Calu3 (cell line): ENCODE data around the gene RASGRF1. TPM values are rescaled to one million over a fixed set of nuclear protein-coding genes. Genes with fewer than 3 reads are reported as not detected.

Source experiments
- BruUV-seq: library from RNA; stranded (reverse); fragments of 400-500 nt; replicated peaks from 2 replicates; lab custom pipeline; 2021; lab: Mats Ljungman, UMichigan
- CTCF ChIA-PET: fragments of 300-600 bp; sonication (Branson Sonifier 250); formaldehyde crosslinking; loops from one replicate; lab custom pipeline; 2022; ENCODE audit warnings: antibody characterized with exemption; lab: Charles Lee
- DNase-seq: peaks from one replicate; pipeline ENCODE4 v3.0.0; 2022
- H3K27ac Mint-ChIP-seq: one replicate; pipeline ENCODE4 v1.8.0; 2022; ENCODE audit warnings: mixed read lengths; ENCODE audit not compliant: unreplicated experiment
- H3K27me3 Mint-ChIP-seq: one replicate; pipeline ENCODE4 v1.8.0; 2022; ENCODE audit warnings: mixed read lengths; ENCODE audit not compliant: unreplicated experiment
- H3K36me3 Mint-ChIP-seq: one replicate; pipeline ENCODE4 v1.8.0; 2022; ENCODE audit warnings: mild to moderate bottlenecking, moderate library complexity, mixed read lengths; ENCODE audit not compliant: insufficient read depth, unreplicated experiment
- H3K4me1 Mint-ChIP-seq: one replicate; pipeline ENCODE4 v1.8.0; 2022; ENCODE audit warnings: mild to moderate bottlenecking, low read depth, mixed read lengths; ENCODE audit not compliant: unreplicated experiment
- H3K4me3 Mint-ChIP-seq: one replicate; pipeline ENCODE4 v1.8.0; 2022; ENCODE audit warnings: mild to moderate bottlenecking, low read depth, moderate library complexity, mixed read lengths; ENCODE audit not compliant: unreplicated experiment
- H3K9me3 Mint-ChIP-seq: one replicate; pipeline ENCODE4 v1.8.0; 2022; ENCODE audit warnings: low read depth, mixed read lengths; ENCODE audit not compliant: unreplicated experiment
- CTCF ChIP-seq: fragments of 200-600 bp; IDR thresholded peaks from one replicate; pipeline ENCODE4 v1.8.0; 2022; ENCODE audit warnings: antibody characterized with exemption; ENCODE audit not compliant: unreplicated experiment
- intact Hi-C: fragments of 100-400 bp; cut with micrococcal nuclease; formaldehyde crosslinking; loops from one replicate; pipeline ENCODE4 v1.10.0; 2022; ENCODE audit not compliant: unreplicated experiment
- total RNA-seq: library from RNA; stranded (reverse); gene quantifications from 2 replicates; pipeline ENCODE4 v1.2.3, GENCODE V29; 2022

Gene RASGRF1
- total RNA-seq, 1 experiment from 2014 or later: 2.2 TPM

DNA sequence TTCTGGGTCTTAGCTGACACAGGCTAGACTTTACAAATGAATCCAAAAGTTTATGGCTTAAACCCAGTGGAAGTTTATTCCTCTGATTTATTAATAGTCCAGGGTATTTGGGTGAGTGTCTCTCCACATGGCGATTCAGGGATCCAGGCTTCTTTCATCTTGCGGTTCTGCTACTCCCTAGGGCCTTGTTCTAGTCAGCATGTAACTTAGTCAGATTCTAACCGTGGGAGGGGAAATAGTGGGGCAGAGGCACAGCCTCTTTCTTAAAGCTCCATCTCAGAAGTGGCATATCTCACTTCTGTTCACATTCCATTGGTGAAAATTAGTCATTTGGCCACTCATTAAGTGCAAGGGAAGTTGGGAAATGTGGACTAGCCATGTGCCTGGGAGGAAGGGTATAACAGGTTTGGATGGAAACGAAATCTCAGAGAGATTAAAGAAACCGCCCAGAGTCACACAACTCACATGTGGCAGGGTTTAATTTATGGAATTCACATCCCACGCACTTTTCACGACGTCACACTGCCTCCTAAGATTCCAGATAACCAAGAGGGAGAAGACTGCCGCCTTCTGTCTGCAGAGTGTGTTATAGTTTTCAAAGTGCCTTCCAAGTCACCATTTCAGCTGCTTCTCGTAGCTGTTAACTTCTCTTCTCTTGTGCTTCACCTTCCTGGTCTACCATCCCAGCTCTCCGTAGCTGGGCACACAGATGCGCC is 11.4 kb upstream of the RASGRF1 start:
- CTCF ChIA-PET: interaction anchor here (1.0 kb wide), 1 partner anchor 113 kb away, joined by 3 read pairs; no protein-coding TSS in a partner anchor
- no peak for TF ChIP-seq CTCF
- Mint-ChIP-seq H3K9me3 (no peaks in the 10 kb centered on the region), H3K4me1 (no peaks in the 10 kb centered on the region), H3K27ac (no peak overlapping the region), H3K36me3 (no peaks in the 10 kb centered on the region), H3K27me3 (peaks cover 100% of the 10 kb centered on the region), H3K4me3 (no peak overlapping the region)
- BruUV-seq: no TSS peak
- no peak for DNase-seq
- intact Hi-C loops: no loop called here

GRCh38 chr15:79099692-79100091 is 9.1 kb upstream of the RASGRF1 start:
- intact Hi-C loops: no loop called here
- DNase-seq: no peak
- Mint-ChIP-seq H3K36me3 (no peaks in the 10 kb centered on the region), H3K27ac (no peak overlapping the region), H3K27me3 (peaks cover 100% of the 10 kb centered on the region), H3K4me3 (no peak overlapping the region), H3K9me3 (no peaks in the 10 kb centered on the region), H3K4me1 (no peaks in the 10 kb centered on the region)
- CTCF ChIA-PET: no interaction called here
- no peak for TF ChIP-seq CTCF
- no TSS peak for BruUV-seq

DNA sequence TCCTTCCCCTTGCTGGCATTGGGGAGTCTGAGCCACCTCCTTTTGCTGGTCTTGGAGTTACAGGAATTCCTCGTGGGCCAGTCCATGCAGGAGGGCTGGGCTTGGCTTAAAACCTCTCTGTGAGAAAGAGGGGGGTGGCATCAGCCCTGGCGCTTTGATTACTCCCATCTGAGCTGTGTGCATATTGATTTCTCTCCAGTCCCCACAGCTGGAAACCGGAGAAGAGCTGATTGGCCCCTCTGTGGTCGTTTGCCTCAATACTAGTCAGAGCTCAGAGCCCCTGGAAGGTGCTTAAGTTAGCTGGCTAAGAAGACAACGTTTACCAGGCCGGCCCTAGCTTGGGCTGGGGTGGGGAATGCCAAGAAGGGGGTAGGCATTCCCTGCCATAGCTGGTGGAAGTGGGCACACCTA is 4.0 kb upstream of the RASGRF1 start:
- intact Hi-C loops: no loop called here
- TF ChIP-seq CTCF: no peak
- no peak overlapping the region for H3K4me3 Mint-ChIP-seq
- no peak for DNase-seq
- BruUV-seq: no TSS peak
- H3K27ac Mint-ChIP-seq: no peak overlapping the region
- no peaks in the 10 kb centered on the region for H3K9me3 Mint-ChIP-seq
- H3K27me3 Mint-ChIP-seq: peaks cover 100% of the 10 kb centered on the region
- CTCF ChIA-PET: no interaction called here
- no peaks in the 10 kb centered on the region for H3K36me3 Mint-ChIP-seq
- no peaks in the 10 kb centered on the region for H3K4me1 Mint-ChIP-seq

DNA sequence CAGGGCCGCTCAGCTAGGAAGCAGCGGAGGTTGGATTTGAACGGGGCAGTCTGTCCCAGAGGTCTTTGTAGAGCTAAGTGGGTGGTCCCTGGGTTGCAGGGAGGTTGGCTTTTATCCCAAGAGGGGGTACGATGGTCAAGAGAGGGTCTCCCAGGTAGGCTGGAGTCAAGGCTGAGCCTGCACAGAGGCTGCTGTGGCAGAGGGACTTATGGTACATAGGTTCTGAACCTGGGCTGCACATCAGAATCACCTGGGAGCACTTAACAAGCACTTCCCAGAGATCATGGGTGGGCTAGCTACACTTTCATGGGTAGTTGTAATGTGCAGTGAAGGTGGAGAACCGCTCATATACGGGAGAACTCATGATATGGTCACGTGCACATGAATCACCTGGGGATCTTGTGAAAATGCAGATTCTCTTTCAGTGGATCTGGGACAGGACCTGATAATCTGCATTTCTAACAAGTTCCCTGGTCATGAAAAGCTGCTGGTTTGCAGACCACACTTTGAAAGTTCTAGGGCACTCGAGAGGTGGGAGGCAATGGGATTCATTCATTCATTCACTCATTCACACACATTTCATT is 2.9 kb upstream of the RASGRF1 start:
- DNase-seq: no peak
- H3K4me3 Mint-ChIP-seq: no peak overlapping the region
- H3K27me3 Mint-ChIP-seq: peaks cover 97% of the 10 kb centered on the region
- CTCF ChIA-PET: interaction anchor here (0.6 kb wide), 1 partner anchor 890 kb away, joined by 4 read pairs; no protein-coding TSS in a partner anchor
- no TSS peak for BruUV-seq
- H3K36me3 Mint-ChIP-seq: no peaks in the 10 kb centered on the region
- H3K27ac Mint-ChIP-seq: no peak overlapping the region
- H3K4me1 Mint-ChIP-seq: no peaks in the 10 kb centered on the region
- intact Hi-C loops: no loop called here
- H3K9me3 Mint-ChIP-seq: no peaks in the 10 kb centered on the region
- no peak for TF ChIP-seq CTCF
